Measurements from ENCODE around the gene SELENBP1.
A peak's percentile ranks its signal among the peaks of the same experiment; 100 is the strongest.
"Not testable (repeated sequence)": the region's sequence is repeated elsewhere in the genome, so short reads cannot be mapped to it uniquely, and the experiment has no call there.

The SELENBP1 gene

GRCh38 chr1:151401125-151401788 lies 28.8 kb upstream of the SELENBP1 start:
- H3K4me3 ChIP-seq (ENCODE audit: control insufficient read depth in 1 of 7, extremely low read depth in 1 of 7, insufficient read depth in 4 of 7, low read depth in 2 of 7, low read length in 6 of 7) = no peak overlapping the region
- H3K27me3 ChIP-seq (replicated peaks in 2 of 5; ENCODE audit: control insufficient read depth in 4 of 5, insufficient read depth in 5 of 5, low read length in 4 of 5) = no peaks in the 10 kb centered on the region
- WGBS (ENCODE audit: insufficient coverage) = 97% methylated on average over 5 of the region's 13 CpGs
- CTCF ChIA-PET = interaction anchor here (0.5 to 8.3 kb wide), 3 partner anchors 54 to 101 kb away, joined by 3 to 50 read pairs (median 3); partner anchors contain the start of gene RFX5
- peak overlapping the region in 1 of 2 experiments; percentile 97 for H3K27ac ChIP-seq (ENCODE audit: insufficient read depth in 1 of 2, low read depth in 1 of 2, low read length in 2 of 2, poor library complexity in 1 of 2, severe bottlenecking in 2 of 2)
- no peak for DNase-seq
- H3K36me3 ChIP-seq (ENCODE audit: control insufficient read depth in 4 of 4, insufficient read depth in 4 of 4, low read length in 3 of 4) = peaks cover 18 to 52% (median 40%) of the 10 kb centered on the region in 4 experiments
- H3K4me1 ChIP-seq (ENCODE audit: control extremely low read depth in 1 of 4, control insufficient read depth in 4 of 4, insufficient read depth in 4 of 4, low read length in 3 of 4) = peaks cover 0 to 14% (median 12%) of the 10 kb centered on the region in 4 experiments
- H3K9me3 ChIP-seq (ENCODE audit: control extremely low read depth in 1 of 5, control insufficient read depth in 4 of 5, insufficient read depth in 2 of 5, low read depth in 1 of 5, low read length in 4 of 5) = no peaks in the 10 kb centered on the region
- POLR2A ChIA-PET = no interaction called here

GRCh38 chr1:151399324-151400171 lies 27.0 kb upstream of the SELENBP1 start, which contains the start of gene PSMB4:
Gene PSMB4 (plus strand): TSS chr1:151399573. CDS start chr1:151399588, 15 bp downstream.
- H3K9me3 ChIP-seq (ENCODE audit: control extremely low read depth in 1 of 5, control insufficient read depth in 4 of 5, insufficient read depth in 2 of 5, low read depth in 1 of 5, low read length in 4 of 5) = no peaks in the 10 kb centered on the region
- ChIA-PET POLR2A (interaction anchor here (0.5 to 1.6 kb wide), 6 partner anchors 28 to 268 kb away, joined by 3 to 6 read pairs (median 4); partner anchors contain the start of gene PI4KB), CTCF (interaction anchor here (0.6 to 8.3 kb wide), 8 partner anchors 17 to 148 kb away, joined by 3 to 50 read pairs (median 4); no protein-coding TSS in a partner anchor)
- H3K27me3 ChIP-seq (replicated peaks in 2 of 5; ENCODE audit: control insufficient read depth in 4 of 5, insufficient read depth in 5 of 5, low read length in 4 of 5) = no peaks in the 10 kb centered on the region
- peak within 1 kb of the TSS; percentile 83 to 99 (median 94) for H3K4me3 ChIP-seq (ENCODE audit: control insufficient read depth in 1 of 7, extremely low read depth in 1 of 7, insufficient read depth in 4 of 7, low read depth in 2 of 7, low read length in 6 of 7)
- peaks cover 0 to 14% (median 12%) of the 10 kb centered on the region in 4 experiments for H3K4me1 ChIP-seq (ENCODE audit: control extremely low read depth in 1 of 4, control insufficient read depth in 4 of 4, insufficient read depth in 4 of 4, low read length in 3 of 4)
- peak; percentile 96 to 98 (median 97) for DNase-seq
- H3K36me3 ChIP-seq (ENCODE audit: control insufficient read depth in 4 of 4, insufficient read depth in 4 of 4, low read length in 3 of 4) = peaks cover 6 to 36% (median 23%) of the 10 kb centered on the region in 4 experiments
- H3K27ac ChIP-seq (ENCODE audit: insufficient read depth in 1 of 2, low read depth in 1 of 2, low read length in 2 of 2, poor library complexity in 1 of 2, severe bottlenecking in 2 of 2) = peak within 1 kb of the TSS; percentile 93 to 97
- WGBS (ENCODE audit: insufficient coverage) = 0% methylated on average over 52 of the region's 63 CpGs

GRCh38 chr1:151396265-151396664 lies 23.8 kb upstream of the SELENBP1 start:
- peaks cover 0 to 14% (median 12%) of the 10 kb centered on the region in 4 experiments for H3K4me1 ChIP-seq (ENCODE audit: control extremely low read depth in 1 of 4, control insufficient read depth in 4 of 4, insufficient read depth in 4 of 4, low read length in 3 of 4)
- 100% methylated on average over 2 of the region's 5 CpGs for WGBS (ENCODE audit: insufficient coverage)
- DNase-seq; H3K27me3 ChIP-seq (replicated peaks in 2 of 5; ENCODE audit: control insufficient read depth in 4 of 5, insufficient read depth in 5 of 5, low read length in 4 of 5); POLR2A ChIA-PET; H3K27ac ChIP-seq (ENCODE audit: insufficient read depth in 1 of 2, low read depth in 1 of 2, low read length in 2 of 2, poor library complexity in 1 of 2, severe bottlenecking in 2 of 2); H3K36me3 ChIP-seq (ENCODE audit: control insufficient read depth in 4 of 4, insufficient read depth in 4 of 4, low read length in 3 of 4); H3K9me3 ChIP-seq (ENCODE audit: control extremely low read depth in 1 of 5, control insufficient read depth in 4 of 5, insufficient read depth in 2 of 5, low read depth in 1 of 5, low read length in 4 of 5); H3K4me3 ChIP-seq (ENCODE audit: control insufficient read depth in 1 of 7, extremely low read depth in 1 of 7, insufficient read depth in 4 of 7, low read depth in 2 of 7, low read length in 6 of 7): not testable (repeated sequence)
- CTCF ChIA-PET = interaction anchor here (1.0 to 8.3 kb wide), 3 partner anchors 11 to 54 kb away, joined by 3 to 50 read pairs (median 4); no protein-coding TSS in a partner anchor

- POLR2A ChIA-PET = no interaction called here
- CTCF ChIA-PET = interaction anchor here (8.3 kb wide), 1 partner anchor 51 kb away, joined by 50 read pairs; no protein-coding TSS in a partner anchor
Observed at GRCh38 chr1:151393583-151393982, 21.1 kb upstream of the SELENBP1 start.

GRCh38 chr1:151391079-151391563 lies 18.6 kb upstream of the SELENBP1 start:
- Histone ChIP-seq H3K27ac (ENCODE audit: insufficient read depth in 1 of 2, low read depth in 1 of 2, low read length in 2 of 2, poor library complexity in 1 of 2, severe bottlenecking in 2 of 2) (no peak overlapping the region), H3K4me3 (ENCODE audit: control insufficient read depth in 1 of 7, extremely low read depth in 1 of 7, insufficient read depth in 4 of 7, low read depth in 2 of 7, low read length in 6 of 7) (no peak overlapping the region), H3K36me3 (ENCODE audit: control insufficient read depth in 4 of 4, insufficient read depth in 4 of 4, low read length in 3 of 4) (no peaks in the 10 kb centered on the region), H3K9me3 (ENCODE audit: control extremely low read depth in 1 of 5, control insufficient read depth in 4 of 5, insufficient read depth in 2 of 5, low read depth in 1 of 5, low read length in 4 of 5) (no peaks in the 10 kb centered on the region), H3K4me1 (ENCODE audit: control extremely low read depth in 1 of 4, control insufficient read depth in 4 of 4, insufficient read depth in 4 of 4, low read length in 3 of 4) (no peaks in the 10 kb centered on the region), H3K27me3 (replicated peaks in 2 of 5; ENCODE audit: control insufficient read depth in 4 of 5, insufficient read depth in 5 of 5, low read length in 4 of 5) (peaks cover 0 to 2% (median 0%) of the 10 kb centered on the region in 5 experiments)
- WGBS (ENCODE audit: insufficient coverage) = 91% methylated on average over 1 of the region's 3 CpGs
- DNase-seq = no peak
- CTCF ChIA-PET = no interaction called here
- POLR2A ChIA-PET = no interaction called here

More at GRCh38 chr1:151393583-151393982, 21.1 kb upstream of the SELENBP1 start:
- Histone ChIP-seq H3K4me1 (ENCODE audit: control extremely low read depth in 1 of 4, control insufficient read depth in 4 of 4, insufficient read depth in 4 of 4, low read length in 3 of 4) (no peaks in the 10 kb centered on the region), H3K36me3 (ENCODE audit: control insufficient read depth in 4 of 4, insufficient read depth in 4 of 4, low read length in 3 of 4) (no peaks in the 10 kb centered on the region), H3K9me3 (ENCODE audit: control extremely low read depth in 1 of 5, control insufficient read depth in 4 of 5, insufficient read depth in 2 of 5, low read depth in 1 of 5, low read length in 4 of 5) (no peaks in the 10 kb centered on the region), H3K4me3 (ENCODE audit: control insufficient read depth in 1 of 7, extremely low read depth in 1 of 7, insufficient read depth in 4 of 7, low read depth in 2 of 7, low read length in 6 of 7) (no peak overlapping the region), H3K27me3 (replicated peaks in 2 of 5; ENCODE audit: control insufficient read depth in 4 of 5, insufficient read depth in 5 of 5, low read length in 4 of 5) (peaks cover 0 to 2% (median 0%) of the 10 kb centered on the region in 5 experiments), H3K27ac (ENCODE audit: insufficient read depth in 1 of 2, low read depth in 1 of 2, low read length in 2 of 2, poor library complexity in 1 of 2, severe bottlenecking in 2 of 2) (no peak overlapping the region)
- no peak for DNase-seq

- H3K27ac ChIP-seq (ENCODE audit: insufficient read depth in 1 of 2, low read depth in 1 of 2, low read length in 2 of 2, poor library complexity in 1 of 2, severe bottlenecking in 2 of 2); H3K27me3 ChIP-seq (replicated peaks in 2 of 5; ENCODE audit: control insufficient read depth in 4 of 5, insufficient read depth in 5 of 5, low read length in 4 of 5); CTCF ChIA-PET; POLR2A ChIA-PET; H3K36me3 ChIP-seq (ENCODE audit: control insufficient read depth in 4 of 4, insufficient read depth in 4 of 4, low read length in 3 of 4); DNase-seq; H3K4me1 ChIP-seq (ENCODE audit: control extremely low read depth in 1 of 4, control insufficient read depth in 4 of 4, insufficient read depth in 4 of 4, low read length in 3 of 4); H3K9me3 ChIP-seq (ENCODE audit: control extremely low read depth in 1 of 5, control insufficient read depth in 4 of 5, insufficient read depth in 2 of 5, low read depth in 1 of 5, low read length in 4 of 5); H3K4me3 ChIP-seq (ENCODE audit: control insufficient read depth in 1 of 7, extremely low read depth in 1 of 7, insufficient read depth in 4 of 7, low read depth in 2 of 7, low read length in 6 of 7): not testable (repeated sequence)
- WGBS (ENCODE audit: insufficient coverage) = 100% methylated on average over 6 of the region's 22 CpGs
Observed at GRCh38 chr1:151390221-151391078, 17.9 kb upstream of the SELENBP1 start.

All from common myeloid progenitor, CD34-positive (primary cell).